Esophagus muscularis mucosa (tissue), 3 donors: Measurements from ENCODE around the gene SIRPG.

ENCODE experiments used
- POLR2A ChIP-seq: fragments of 450-650 bp; IDR thresholded peaks from one replicate; pipeline ENCODE4 v1.6.1; 2017; ENCODE audit warnings: antibody characterized with exemption, moderate library complexity, mild to moderate bottlenecking, low read depth
- POLR2AphosphoS5 ChIP-seq, 2 donors: sonication (generic); formaldehyde crosslinking; IDR thresholded peaks; one replicate each; pipeline ENCODE4 v1.6.1; 2017; ENCODE audit warnings: antibody characterized with exemption in 2 of 2
- TF ChIP-seq, protein P1 (sequence below), 3 experiments: fragments of 200-600 bp in 2 of 3; fragments of 450-650 bp in 1 of 3; sonication (generic) in 2 of 3; IDR thresholded peaks; one replicate each; pipeline ENCODE4 v1.5.1; 2017 to 2019; ENCODE audit warnings: antibody characterized with exemption in 3 of 3, mild to moderate bottlenecking in 2 of 3, moderate library complexity in 1 of 3

GRCh38 chr20:1665345-1665744, 7.8 kb upstream of the SIRPG start:
- TF ChIP-seq POLR2A: no peak
- TF ChIP-seq, protein P1, sequence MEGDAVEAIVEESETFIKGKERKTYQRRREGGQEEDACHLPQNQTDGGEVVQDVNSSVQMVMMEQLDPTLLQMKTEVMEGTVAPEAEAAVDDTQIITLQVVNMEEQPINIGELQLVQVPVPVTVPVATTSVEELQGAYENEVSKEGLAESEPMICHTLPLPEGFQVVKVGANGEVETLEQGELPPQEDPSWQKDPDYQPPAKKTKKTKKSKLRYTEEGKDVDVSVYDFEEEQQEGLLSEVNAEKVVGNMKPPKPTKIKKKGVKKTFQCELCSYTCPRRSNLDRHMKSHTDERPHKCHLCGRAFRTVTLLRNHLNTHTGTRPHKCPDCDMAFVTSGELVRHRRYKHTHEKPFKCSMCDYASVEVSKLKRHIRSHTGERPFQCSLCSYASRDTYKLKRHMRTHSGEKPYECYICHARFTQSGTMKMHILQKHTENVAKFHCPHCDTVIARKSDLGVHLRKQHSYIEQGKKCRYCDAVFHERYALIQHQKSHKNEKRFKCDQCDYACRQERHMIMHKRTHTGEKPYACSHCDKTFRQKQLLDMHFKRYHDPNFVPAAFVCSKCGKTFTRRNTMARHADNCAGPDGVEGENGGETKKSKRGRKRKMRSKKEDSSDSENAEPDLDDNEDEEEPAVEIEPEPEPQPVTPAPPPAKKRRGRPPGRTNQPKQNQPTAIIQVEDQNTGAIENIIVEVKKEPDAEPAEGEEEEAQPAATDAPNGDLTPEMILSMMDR (IDR thresholded peaks at IDR 0.05): no peak
- no peak for TF ChIP-seq POLR2AphosphoS5 (IDR thresholded peaks at IDR 0.05)
